HepG2 (cell line): ENCODE measurements around the gene TDRD10. TPM values are rescaled to one million over a fixed set of nuclear protein-coding genes. Genes with fewer than 3 reads are reported as not detected.

Experiments
- ATAC-seq: fragments of 200-7000 bp; cut with Tn5 transposase; 3 replicates; pipeline ENCODE4 v1.9.1; 2020; ENCODE audit warnings: mild to moderate bottlenecking, moderate library complexity
- BruUV-seq: library from RNA; stranded (reverse); fragments of 400-500 nt; replicated peaks from 2 replicates; lab custom pipeline; 2021; lab: Mats Ljungman, UMichigan
- CTCF ChIA-PET: fragments of 300-600 bp; formaldehyde crosslinking; extraction: SDS; loops from one replicate; lab custom pipeline; 2021; ENCODE audit warnings: low total read pairs, inconsistent platforms, low intra/inter-chr PET ratio; lab: Yijun Ruan, JAX
- POLR2A ChIA-PET: fragments of 350-600 bp; sonication (Branson Sonifier 250); formaldehyde crosslinking; loops from one replicate; lab custom pipeline; 2020; ENCODE audit warnings: antibody characterized with exemption, inconsistent platforms; lab: Yijun Ruan, JAX
- DNase-seq: peaks from one replicate; pipeline ENCODE4 v3.0.0-alpha.2; 2015; ENCODE audit warnings: low spot score
- FAIRE-seq: peaks from 3 replicates; lab custom pipeline; 2011; peaks lifted over from hg19 to GRCh38; lab: Jason Lieb, UNC
- H2AFZ ChIP-seq: one replicate; pipeline ENCODE4 v1.6.1; 2011; ENCODE audit warnings: low read length, inconsistent platforms
- H3K27ac ChIP-seq: fragments of 300-600 bp; 3 replicates; pipeline ENCODE4 v1.8.0; 2011; ENCODE audit warnings: mixed run types, mild to moderate bottlenecking, mixed read lengths, low read length, inconsistent platforms; ENCODE audit not compliant: insufficient read depth; ENCODE audit errors: extremely low read length
- H3K27me3 ChIP-seq, 2 experiments: fragments of 200-600 bp in 1 of 2; 2 replicates in 1 of 2; 3 replicates in 1 of 2; pipeline versions ENCODE4 v1.6.0 to v1.8.0; 2011; ENCODE audit warnings: low read length in 2 of 2, mild to moderate bottlenecking in 2 of 2, moderate library complexity in 2 of 2, inconsistent platforms in 1 of 2; ENCODE audit not compliant: insufficient read depth in 2 of 2, control insufficient read depth in 1 of 2
- H3K36me3 ChIP-seq, 2 experiments: fragments of 200-600 bp in 1 of 2; replicated peaks in 1 of 2; 2 replicates in 1 of 2; 3 replicates in 1 of 2; pipeline versions ENCODE4 v1.5.1 to v1.8.0; 2011; ENCODE audit warnings: low read length in 2 of 2, inconsistent platforms in 1 of 2; ENCODE audit not compliant: insufficient read depth in 2 of 2, control insufficient read depth in 1 of 2
- H3K4me1 ChIP-seq: 2 replicates; pipeline ENCODE4 v1.5.1; 2012; ENCODE audit warnings: low read length, inconsistent platforms; ENCODE audit not compliant: insufficient read depth
- H3K4me2 ChIP-seq: 2 replicates; pipeline ENCODE4 v1.6.0; 2011; ENCODE audit warnings: low read depth, low read length, inconsistent platforms
- H3K4me3 ChIP-seq, 3 experiments: fragments of 200-600 bp in 1 of 3; sonication (generic), shearing (Covaris generic) in 1 of 3; replicated peaks in 1 of 3; 2 replicates each; pipeline ENCODE4 v1.5.1; 2011 to 2016; ENCODE audit warnings: low read length in 3 of 3, inconsistent platforms in 2 of 3, low read depth in 2 of 3, mild to moderate bottlenecking in 2 of 3, control low read depth in 1 of 3, mixed read lengths in 1 of 3; ENCODE audit not compliant: insufficient read depth in 1 of 3
- H3K79me2 ChIP-seq: one replicate; pipeline ENCODE4 v1.6.1; 2011; ENCODE audit warnings: low read length, inconsistent platforms; ENCODE audit not compliant: insufficient read depth
- H3K9ac ChIP-seq: 2 replicates; pipeline ENCODE4 v1.6.0; 2011; ENCODE audit warnings: mild to moderate bottlenecking, low read depth, low read length, inconsistent platforms; ENCODE audit not compliant: insufficient read depth
- H3K9me3 ChIP-seq: 2 replicates; pipeline ENCODE4 v1.5.1; 2012; ENCODE audit warnings: mild to moderate bottlenecking, low read length
- H4K20me1 ChIP-seq: 2 replicates; pipeline ENCODE4 v1.6.0; 2011; ENCODE audit warnings: inconsistent platforms, mild to moderate bottlenecking, low read length, moderate library complexity; ENCODE audit not compliant: insufficient read depth
- DRAP1 ChIP-seq: IDR thresholded peaks from 2 replicates; pipeline ENCODE4 v1.6.1; 2016; ENCODE audit warnings: missing genetic modification reagents, missing compliant biosample characterization
- FOXK1 ChIP-seq: sonication (generic); formaldehyde crosslinking; IDR thresholded peaks from 2 replicates; pipeline ENCODE4 v1.4.0; 2020; ENCODE audit warnings: low read depth, missing genetic modification reagents, borderline replicate concordance
- GATAD2A ChIP-seq: IDR thresholded peaks from 2 replicates; pipeline ENCODE4 v1.6.1; 2016
- GRHL1 ChIP-seq: sonication (generic); formaldehyde crosslinking; conservative IDR thresholded peaks from 2 replicates; pipeline ENCODE4 v1.8.0; 2022; ENCODE audit warnings: missing genetic modification reagents
- MTA3 ChIP-seq: sonication (generic); formaldehyde crosslinking; IDR thresholded peaks from 2 replicates; pipeline ENCODE4 v1.4.0; 2020; ENCODE audit warnings: missing genetic modification reagents
- POGK ChIP-seq: sonication (generic); formaldehyde crosslinking; conservative IDR thresholded peaks from 2 replicates; pipeline ENCODE4 v1.8.0; 2022; ENCODE audit warnings: mild to moderate bottlenecking, moderate library complexity, missing genetic modification reagents
- SMARCE1 ChIP-seq: fragments of 450-650 bp; IDR thresholded peaks from 2 replicates; pipeline ENCODE4 v1.6.1; 2017; ENCODE audit warnings: borderline replicate concordance
- TP53 ChIP-seq: sonication (generic); formaldehyde crosslinking; conservative IDR thresholded peaks from 2 replicates; pipeline ENCODE4 v1.4.0; 2020; ENCODE audit warnings: missing genetic modification reagents
- XRCC5 ChIP-seq: fragments of 200-400 bp; formaldehyde crosslinking; optimal IDR thresholded peaks from 2 replicates; pipeline ENCODE3; 2017; ENCODE audit warnings: mild to moderate bottlenecking, low read length
- ZFP91 ChIP-seq: sonication (generic); formaldehyde crosslinking; IDR thresholded peaks from 2 replicates; pipeline ENCODE4 v1.9.0; 2022; ENCODE audit warnings: missing genetic modification reagents, mild to moderate bottlenecking, borderline replicate concordance
- ZFYVE20 ChIP-seq: sonication (generic); formaldehyde crosslinking; IDR thresholded peaks from 2 replicates; pipeline ENCODE4 v1.8.0; 2023; ENCODE audit warnings: low read depth, mild to moderate bottlenecking, moderate library complexity, missing genetic modification reagents, borderline replicate concordance
- ZNF354B ChIP-seq: sonication (generic); formaldehyde crosslinking; IDR thresholded peaks from 2 replicates; pipeline ENCODE4 v1.8.0; 2022; ENCODE audit warnings: mild to moderate bottlenecking, missing genetic modification reagents
- ZNF564 ChIP-seq: sonication (generic); formaldehyde crosslinking; IDR thresholded peaks from 2 replicates; pipeline ENCODE4 v1.8.1; 2023; ENCODE audit warnings: mild to moderate bottlenecking, missing genetic modification reagents
- ZNF75D ChIP-seq: sonication (generic); formaldehyde crosslinking; IDR thresholded peaks from 2 replicates; pipeline ENCODE4 v1.8.1; 2023; ENCODE audit warnings: missing genetic modification reagents, mild to moderate bottlenecking, borderline replicate concordance
- ZNF777 ChIP-seq: sonication (generic); formaldehyde crosslinking; IDR thresholded peaks from 2 replicates; pipeline ENCODE4 v1.4.0; 2020; ENCODE audit warnings: missing genetic modification reagents
- WGBS: methylation state at CpG from one replicate; pipeline ENCODE4 v1.1.6; 2017; ENCODE audit warnings: low lambda C conversion rate; 5-methylcytosine and 5-hydroxymethylcytosine counted together
- in situ Hi-C: cut with HindIII; loops from 2 replicates; pipeline ENCODE4 v1.10.0; 2017; ENCODE audit warnings: low pct_unique_long_range_greater_than_20kb; ENCODE audit not compliant: extremely low pct_ligation_motif_present
- intact Hi-C: fragments of 100-400 bp; cut with micrococcal nuclease; formaldehyde crosslinking; loops from one replicate; pipeline ENCODE4 v1.10.0; 2022; ENCODE audit not compliant: unreplicated experiment
- polyA plus RNA-seq, 8 experiments: library from polyadenylated mRNA; depleted of rRNA in 3 of 8; stranded (reverse) in 7 of 8; unstranded in 1 of 8; fragments of >200 nt; fragmentation: Illumina TruSeq in 4 of 8; extraction: Trizol in 4 of 8; gene quantifications; 2 replicates each; pipeline versions ENCODE4 v1.2.1 to v1.2.3, GENCODE V29; 2011 to 2016; ENCODE audit warnings: low read depth in 4 of 8, missing spikeins in 1 of 8, mixed read lengths in 1 of 8; ENCODE audit not compliant: insufficient read depth in 1 of 8
- total RNA-seq, 5 experiments: library from RNA; depleted of rRNA; stranded (reverse); fragments of >200 nt; fragmentation: Illumina TruSeq; extraction: Trizol; gene quantifications; 2 replicates each; pipeline ENCODE4 v1.2.3, GENCODE V29; 2016; ENCODE audit warnings: low read depth in 1 of 5

The TDRD10 gene
- total and polyA plus RNA-seq, 2 of the 13 experiments (the other 11 are each of a cell fraction or from before 2014, with no cell fraction given): not detected

DNA sequence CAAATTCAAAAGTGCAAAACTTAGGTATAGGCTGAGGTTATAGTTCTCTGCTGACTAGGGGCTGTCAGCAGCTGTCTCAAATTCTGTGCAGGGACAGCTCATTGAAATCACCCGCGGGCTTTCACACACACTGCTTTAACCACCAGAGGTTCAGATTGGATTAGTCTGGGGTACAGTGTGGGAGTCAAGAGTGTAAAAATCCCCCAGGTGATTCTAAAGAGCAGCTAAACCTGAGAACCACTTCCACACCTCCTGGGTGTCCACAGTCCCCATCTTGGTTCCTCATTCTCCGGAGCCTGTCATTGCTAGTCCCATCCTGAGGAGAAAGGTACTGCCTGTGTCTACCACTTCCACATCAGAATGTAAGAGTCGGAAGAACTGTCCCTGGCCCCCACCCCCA is 9.9 kb upstream of the TDRD10 start:
- Histone ChIP-seq H3K9ac (no peak overlapping the region), H3K9me3 (no peaks in the 10 kb centered on the region), H3K4me2 (no peak overlapping the region), H3K36me3 (no peaks in the 10 kb centered on the region), H3K79me2 (no peaks in the 10 kb centered on the region), H3K4me3 (no peak overlapping the region), H3K27ac (no peak overlapping the region), H3K27me3 (peaks cover 2 to 28% of the 10 kb centered on the region in 2 experiments; a peak in 2 of 5 replicates), H2AFZ (no peak overlapping the region), H3K4me1 (peaks cover 9% of the 10 kb centered on the region), H4K20me1 (no peaks in the 10 kb centered on the region)
- ATAC-seq (no peak), DNase-seq (no peak), FAIRE-seq (no peak)
- intact Hi-C loops: no loop called here
- POLR2A ChIA-PET: no interaction called here
- TF ChIP-seq XRCC5 (no peak), TP53 (CRISPR knock-in tag) (no peak), ZFYVE20 (no peak), FOXK1 (CRISPR knock-in tag) (no peak), ZNF564 (no peak)
- no TSS peak for BruUV-seq
- in situ Hi-C loops: no loop called here
- CTCF ChIA-PET: no interaction called here
- WGBS: 57% methylated on average over 4 of the region's 4 CpGs

DNA sequence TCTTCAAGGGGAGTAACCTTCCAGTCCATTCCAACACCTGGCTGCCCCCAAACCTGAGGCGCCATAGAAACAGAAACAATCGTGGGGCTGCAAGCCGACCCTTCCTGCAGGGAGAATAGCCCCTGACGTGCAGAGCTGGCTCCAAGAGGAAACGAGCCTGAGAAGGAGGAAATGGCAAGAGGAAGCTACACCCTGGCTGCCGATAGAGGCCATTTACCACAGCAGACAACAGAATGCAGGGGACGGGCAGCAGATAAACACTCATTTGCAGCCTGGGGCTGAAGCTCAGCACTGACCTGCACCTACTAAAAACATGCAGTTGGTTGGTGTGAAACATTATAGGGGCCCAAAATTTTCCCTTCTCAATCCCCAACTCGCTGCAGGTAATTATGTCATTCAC is 8.7 kb upstream of the TDRD10 start:
- POLR2A ChIA-PET: no interaction called here
- no peak overlapping the region for H2AFZ ChIP-seq
- ATAC-seq (no peak), DNase-seq (no peak), FAIRE-seq (no peak)
- H3K9me3 ChIP-seq: no peaks in the 10 kb centered on the region
- H3K4me1 ChIP-seq: peaks cover 12% of the 10 kb centered on the region
- H3K79me2 ChIP-seq: no peaks in the 10 kb centered on the region
- no peak overlapping the region for H3K4me2 ChIP-seq
- H3K4me3 ChIP-seq: no peak overlapping the region
- 14% methylated on average over 7 of the region's 8 CpGs for WGBS
- no peak overlapping the region for H3K9ac ChIP-seq
- peaks cover 2 to 28% of the 10 kb centered on the region in 2 experiments; a peak in 2 of 5 replicates for H3K27me3 ChIP-seq
- H3K36me3 ChIP-seq: no peaks in the 10 kb centered on the region
- H4K20me1 ChIP-seq: no peaks in the 10 kb centered on the region
- no peak overlapping the region for H3K27ac ChIP-seq
- BruUV-seq: no TSS peak
- CTCF ChIA-PET: no interaction called here
- intact Hi-C loops (no loop called here), in situ Hi-C loops (no loop called here)
- TF ChIP-seq GRHL1 (CRISPR knock-in tag) (no peak), ZNF354B (CRISPR knock-in tag) (no peak), ZNF75D (no peak), SMARCE1 (no peak), ZNF777 (CRISPR knock-in tag) (no peak), MTA3 (no peak), GATAD2A (CRISPR knock-in tag) (no peak), DRAP1 (CRISPR knock-in tag) (no peak), POGK (no peak), ZFP91 (CRISPR knock-in tag) (no peak)
